Urinary bladder (tissue), 4 donors: ENCODE measurements around the gene CCDC50. TPM values are rescaled to one million over a fixed set of nuclear protein-coding genes. Genes with fewer than 3 reads are reported as not detected.

Experiments
- DNase-seq: peaks from one replicate; pipeline ENCODE4 v3.0.0-alpha.2; 2015; ENCODE audit errors: extremely low spot score
- H3K27ac ChIP-seq: one replicate; pipeline ENCODE4 v1.5.1; 2013; ENCODE audit warnings: low read depth, mild to moderate bottlenecking, moderate library complexity
- H3K36me3 ChIP-seq: one replicate; pipeline ENCODE4 v1.6.1; 2013; ENCODE audit warnings: mild to moderate bottlenecking, moderate library complexity; ENCODE audit not compliant: insufficient read depth
- H3K4me1 ChIP-seq: one replicate; pipeline ENCODE4 v1.6.1; 2013; ENCODE audit warnings: mild to moderate bottlenecking, moderate library complexity; ENCODE audit not compliant: insufficient read depth
- H3K4me3 ChIP-seq: one replicate; pipeline ENCODE4 v1.5.1; 2013; ENCODE audit warnings: low read depth, low read length
- WGBS: extraction: QIAGEN DNeasy Blood & Tissue Kit; methylation state at CpG from one replicate; pipeline ENCODE4 v1.1.7; 2013; 5-methylcytosine and 5-hydroxymethylcytosine counted together
- polyA plus RNA-seq: library from polyadenylated mRNA; stranded (reverse); fragments of 200-250 nt; gene quantifications from one replicate; pipeline ENCODE4 v1.2.3, GENCODE V29; 2013
- total RNA-seq: library from RNA; depleted of rRNA; stranded (reverse); fragments of >200 nt; gene quantifications from one replicate; pipeline ENCODE4 v1.2.3, GENCODE V29; 2014
- donor health status: healthy with polysubstance abuse.
- donor health status: healthy.

CCDC50 gene
- total and polyA plus RNA-seq, 2 donors: 44.2 to 83.7 TPM

- 90% methylated on average over 9 of the region's 9 CpGs for WGBS
- H3K36me3 ChIP-seq: no peaks in the 10 kb centered on the region
- H3K27ac ChIP-seq: no peak overlapping the region
- DNase-seq: no peak
- no peak overlapping the region for H3K4me3 ChIP-seq
- H3K4me1 ChIP-seq: no peaks in the 10 kb centered on the region
These were observed 86.4 kb downstream of the CCDC50 start for GRCh38 chr3:191415566-191415965.

- Histone ChIP-seq H3K4me3 (no peak overlapping the region), H3K36me3 (no peaks in the 10 kb centered on the region), H3K4me1 (no peaks in the 10 kb centered on the region), H3K27ac (no peak overlapping the region)
- DNase-seq: no peak
- 77% methylated on average over 6 of the region's 6 CpGs for WGBS
These were observed 88.2 kb downstream of the CCDC50 start for GRCh38 chr3:191417457-191417729.

GRCh38 chr3:191420771-191421170 lies 91.6 kb downstream of the CCDC50 start:
- 61% methylated on average over 2 of the region's 2 CpGs for WGBS
- no peak overlapping the region for H3K27ac ChIP-seq
- DNase-seq: no peak
- no peaks in the 10 kb centered on the region for H3K4me1 ChIP-seq
- no peak overlapping the region for H3K4me3 ChIP-seq
- no peaks in the 10 kb centered on the region for H3K36me3 ChIP-seq

- H3K27ac ChIP-seq: no peak overlapping the region
- 68% methylated on average over 3 of the region's 3 CpGs for WGBS
- no peaks in the 10 kb centered on the region for H3K36me3 ChIP-seq
- H3K4me1 ChIP-seq: no peaks in the 10 kb centered on the region
- no peak for DNase-seq
- H3K4me3 ChIP-seq: no peak overlapping the region
These were observed 95.7 kb downstream of the CCDC50 start for GRCh38 chr3:191424881-191425280.

GRCh38 chr3:191425322-191425734 lies 96.1 kb downstream of the CCDC50 start:
- Histone ChIP-seq H3K4me1 (no peaks in the 10 kb centered on the region), H3K4me3 (no peak overlapping the region), H3K27ac (no peak overlapping the region), H3K36me3 (no peaks in the 10 kb centered on the region)
- no peak for DNase-seq
- WGBS: 83% methylated on average over 11 of the region's 11 CpGs

GRCh38 chr3:191426311-191426710 lies 97.1 kb downstream of the CCDC50 start:
- no peaks in the 10 kb centered on the region for H3K36me3 ChIP-seq
- H3K27ac ChIP-seq: no peak overlapping the region
- H3K4me1 ChIP-seq: no peaks in the 10 kb centered on the region
- H3K4me3 ChIP-seq: no peak overlapping the region
- 80% methylated on average over 1 of the region's 1 CpG for WGBS
- DNase-seq: no peak

- DNase-seq: no peak
- Histone ChIP-seq H3K36me3 (no peaks in the 10 kb centered on the region), H3K4me1 (no peaks in the 10 kb centered on the region), H3K27ac (no peak overlapping the region), H3K4me3 (no peak overlapping the region)
- 96% methylated on average over 1 of the region's 1 CpG for WGBS
These were observed 99.0 kb downstream of the CCDC50 start for GRCh38 chr3:191428177-191428576.

GRCh38 chr3:191430103-191430502 lies 100.9 kb downstream of the CCDC50 start:
- Histone ChIP-seq H3K36me3 (no peaks in the 10 kb centered on the region), H3K4me3 (no peak overlapping the region), H3K4me1 (no peaks in the 10 kb centered on the region), H3K27ac (no peak overlapping the region)
- 67% methylated on average over 4 of the region's 4 CpGs for WGBS
- no peak for DNase-seq

- WGBS: 82% methylated on average over 5 of the region's 5 CpGs
- H3K27ac ChIP-seq: no peak overlapping the region
These were observed 102.1 kb downstream of the CCDC50 start for GRCh38 chr3:191431160-191431822.

GRCh38 chr3:191432162-191432561 lies 103.0 kb downstream of the CCDC50 start:
- Histone ChIP-seq H3K4me3 (no peak overlapping the region), H3K36me3 (no peaks in the 10 kb centered on the region), H3K4me1 (no peaks in the 10 kb centered on the region), H3K27ac (no peak overlapping the region)
- DNase-seq: no peak
- 93% methylated on average over 5 of the region's 5 CpGs for WGBS

More at GRCh38 chr3:191431160-191431822, 102.1 kb downstream of the CCDC50 start:
- Histone ChIP-seq H3K4me3 (no peak overlapping the region), H3K36me3 (no peaks in the 10 kb centered on the region), H3K4me1 (no peaks in the 10 kb centered on the region)
- no peak for DNase-seq

GRCh38 chr3:191434024-191434423 lies 104.8 kb downstream of the CCDC50 start:
- Histone ChIP-seq H3K36me3 (no peaks in the 10 kb centered on the region), H3K4me3 (no peak overlapping the region), H3K27ac (no peak overlapping the region), H3K4me1 (no peaks in the 10 kb centered on the region)
- no peak for DNase-seq
- WGBS: 52% methylated on average over 1 of the region's 1 CpG

GRCh38 chr3:191435981-191436380 lies 106.8 kb downstream of the CCDC50 start:
- DNase-seq: no peak
- H3K27ac ChIP-seq: no peak overlapping the region
- WGBS: 79% methylated on average over 2 of the region's 2 CpGs
- H3K4me3 ChIP-seq: no peak overlapping the region
- no peaks in the 10 kb centered on the region for H3K36me3 ChIP-seq
- no peaks in the 10 kb centered on the region for H3K4me1 ChIP-seq

GRCh38 chr3:191438150-191438814 lies 109.1 kb downstream of the CCDC50 start:
- Histone ChIP-seq H3K36me3 (no peaks in the 10 kb centered on the region), H3K27ac (no peak overlapping the region), H3K4me1 (no peaks in the 10 kb centered on the region), H3K4me3 (no peak overlapping the region)
- 81% methylated on average over 2 of the region's 2 CpGs for WGBS
- DNase-seq: no peak

- Histone ChIP-seq H3K36me3 (no peaks in the 10 kb centered on the region), H3K4me3 (no peak overlapping the region), H3K27ac (no peak overlapping the region), H3K4me1 (no peaks in the 10 kb centered on the region)
- no peak for DNase-seq
- WGBS: 85% methylated on average over 4 of the region's 4 CpGs
These were observed 111.3 kb downstream of the CCDC50 start for GRCh38 chr3:191440532-191440931.
